HG02759 (cell line): ENCODE measurements around the gene ADGRV1.

Experiments
- ATAC-seq: cut with Tn5 transposase; IDR thresholded peaks from one replicate; pipeline ENCODE4 v1.9.1; 2021; ENCODE audit warnings: mild to moderate bottlenecking, moderate library complexity; ENCODE audit not compliant: unreplicated experiment

Gene ADGRV1

GRCh38 chr5:91092859-91093783 lies 534.5 kb downstream of the ADGRV1 start:
- ATAC-seq = no peak

GRCh38 chr5:91095313-91095712 lies 536.7 kb downstream of the ADGRV1 start:
- ATAC-seq = no peak

- no peak for ATAC-seq
Measured at GRCh38 chr5:91095786-91096385, 537.3 kb downstream of the ADGRV1 start.

DNA sequence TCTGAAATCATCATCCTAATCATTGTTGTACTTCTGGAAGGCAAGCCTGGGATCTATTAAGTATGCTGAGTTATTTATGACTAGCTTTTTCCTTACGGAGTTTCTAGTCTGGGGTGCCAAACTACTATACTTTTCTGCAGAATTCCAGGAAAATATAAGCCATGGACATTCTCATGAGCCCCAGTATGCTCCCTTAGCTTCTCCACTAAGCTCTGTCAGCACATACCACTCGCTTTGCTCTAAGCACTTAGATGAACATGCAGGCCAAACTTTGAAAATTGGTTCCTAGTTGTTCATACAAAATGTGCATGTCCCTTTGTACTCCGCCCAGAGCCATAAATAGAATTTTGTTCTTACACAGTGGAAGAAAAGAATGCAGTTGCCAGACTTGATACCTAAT lies 539.9 kb downstream of the ADGRV1 start:
- ATAC-seq = no peak

GRCh38 chr5:91101600-91102379 lies 543.2 kb downstream of the ADGRV1 start:
- peak; percentile 98 for ATAC-seq

- ATAC-seq = no peak
Measured at GRCh38 chr5:91103353-91104061, 544.9 kb downstream of the ADGRV1 start.

DNA sequence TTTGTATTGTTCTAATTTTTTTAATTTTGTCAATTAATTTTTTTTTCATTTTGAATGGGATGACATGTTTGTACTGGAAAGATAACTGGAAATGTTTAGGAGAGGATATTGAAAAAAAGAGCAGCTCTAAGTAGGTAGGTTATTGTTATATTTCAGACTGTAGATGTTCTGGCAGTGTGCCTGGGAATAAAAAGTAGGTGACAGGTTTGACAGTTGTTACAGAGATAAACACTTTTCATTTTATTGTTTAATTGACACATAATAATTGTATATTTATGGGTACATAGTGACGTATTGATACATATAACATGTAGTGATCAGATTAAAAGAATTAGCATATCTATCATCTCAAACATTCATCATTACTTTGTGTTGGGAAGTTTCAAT lies 545.5 kb downstream of the ADGRV1 start:
- no peak for ATAC-seq

DNA sequence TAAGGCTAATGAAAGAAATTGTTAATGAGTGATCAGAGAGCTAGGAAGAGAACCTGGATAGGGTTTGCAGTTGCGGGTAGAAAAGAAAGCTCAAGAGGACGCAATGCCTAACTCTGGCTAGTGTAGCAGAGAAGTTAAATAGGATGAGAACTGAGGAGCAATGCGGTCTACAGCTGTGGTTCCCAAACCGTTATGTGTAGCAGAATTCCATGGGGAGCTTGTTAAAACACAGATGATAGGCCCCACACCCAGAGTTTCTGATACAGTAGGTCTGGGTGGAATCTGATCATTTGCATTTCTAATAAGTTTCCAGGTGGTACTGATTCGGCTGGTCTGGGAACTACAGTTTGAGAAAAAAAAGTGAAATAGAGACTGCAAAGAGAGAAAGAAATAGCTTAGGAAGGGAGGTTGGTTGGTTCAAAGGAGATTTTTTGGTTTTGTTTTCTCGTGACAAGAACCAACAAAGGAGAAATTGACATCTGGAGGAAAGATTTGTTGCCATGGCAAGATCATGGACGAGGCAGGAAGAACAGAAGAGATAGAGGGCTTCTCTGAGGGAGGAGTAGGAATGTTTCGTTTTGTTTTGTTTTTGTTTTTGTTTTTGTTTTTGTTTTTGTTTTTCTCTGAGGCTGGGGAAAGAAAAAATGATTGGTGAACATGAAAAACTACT lies 548.4 kb downstream of the ADGRV1 start:
- no peak for ATAC-seq

DNA sequence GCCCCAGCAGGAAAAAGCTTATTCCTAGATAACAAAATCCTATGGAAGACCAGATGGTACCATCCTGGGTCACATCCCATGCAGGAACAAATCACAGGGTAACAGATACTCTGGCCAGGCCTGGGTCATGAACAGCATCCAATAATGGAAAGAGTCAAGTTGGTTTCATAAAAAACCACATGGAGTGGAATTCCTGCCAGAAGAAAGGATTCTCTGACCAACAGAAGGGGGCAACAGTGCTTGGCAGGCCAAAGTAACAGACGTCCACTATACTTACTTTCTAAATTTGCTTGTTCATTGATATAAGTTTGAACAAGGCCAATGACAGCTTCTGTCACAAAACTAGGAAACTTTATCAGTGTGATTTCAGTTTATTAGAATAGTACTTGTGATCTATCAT lies 551.0 kb downstream of the ADGRV1 start:
- ATAC-seq = no peak

- ATAC-seq = no peak
Measured at GRCh38 chr5:91110686-91111085, 552.1 kb downstream of the ADGRV1 start.

- ATAC-seq = no peak
Measured at GRCh38 chr5:91111473-91112238, 553.1 kb downstream of the ADGRV1 start.

GRCh38 chr5:91114658-91115057 lies 556.1 kb downstream of the ADGRV1 start:
- ATAC-seq = no peak

- no peak for ATAC-seq
Measured at GRCh38 chr5:91118354-91118753, 559.8 kb downstream of the ADGRV1 start.

GRCh38 chr5:91118796-91119195 lies 560.2 kb downstream of the ADGRV1 start:
- ATAC-seq = no peak

DNA sequence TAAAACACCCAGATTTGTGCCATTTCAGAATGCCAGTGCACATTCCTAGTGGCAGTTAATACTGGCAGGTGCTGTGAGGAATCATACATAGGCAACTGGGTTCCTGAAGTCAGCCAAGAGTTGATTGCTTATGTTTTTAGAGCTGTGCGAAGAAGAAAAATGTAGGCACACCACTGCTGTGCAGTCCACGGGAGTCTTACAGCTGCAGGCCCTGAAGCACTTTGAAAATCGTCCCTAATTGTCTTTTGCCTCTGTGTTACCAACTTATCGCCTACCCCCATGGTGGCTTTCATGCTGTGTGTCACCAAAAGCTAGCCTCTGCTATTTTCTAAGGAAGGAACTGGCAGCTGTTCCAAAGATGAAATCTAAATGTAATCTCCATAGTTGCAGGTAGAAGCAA lies 560.6 kb downstream of the ADGRV1 start:
- no peak for ATAC-seq

- ATAC-seq = no peak
Measured at GRCh38 chr5:91119981-91120850, 561.6 kb downstream of the ADGRV1 start.

DNA sequence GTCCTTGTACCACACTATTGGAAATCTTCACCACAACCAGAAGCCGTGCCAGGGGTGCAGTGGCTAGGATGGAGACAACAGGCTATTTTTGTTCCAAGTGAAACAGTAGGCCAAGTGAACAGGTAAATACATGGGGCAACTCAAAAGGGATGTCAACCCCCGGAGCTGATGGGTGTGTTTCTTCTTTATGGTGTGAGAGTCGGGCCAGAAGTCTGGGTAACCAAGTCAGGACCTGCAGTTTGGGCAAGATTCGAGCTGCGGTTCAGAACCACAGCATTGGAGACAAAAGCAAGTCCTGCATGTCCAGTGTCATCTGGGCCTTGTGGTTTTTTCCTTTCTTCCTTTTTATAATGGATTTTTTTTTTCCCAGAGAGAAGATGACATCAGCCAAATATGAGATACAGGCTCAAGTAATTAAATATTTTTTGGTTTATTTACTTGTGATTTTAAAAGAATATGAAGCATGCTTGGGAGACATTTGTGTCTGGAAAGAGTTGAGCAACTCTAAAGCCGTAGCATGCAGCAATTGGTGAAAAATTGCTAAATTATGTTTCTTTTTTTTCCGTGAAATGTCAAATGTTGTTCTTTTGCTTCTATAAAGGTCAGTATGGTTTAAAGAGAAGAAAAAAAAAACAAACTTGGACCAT lies 562.9 kb downstream of the ADGRV1 start:
- no peak for ATAC-seq

- ATAC-seq = no peak
Measured at GRCh38 chr5:91122651-91123050, 564.1 kb downstream of the ADGRV1 start.
